ENCODE results near the gene PURB. TPM values are rescaled to one million over a fixed set of nuclear protein-coding genes. Genes with fewer than 3 reads are reported as not detected.

PURB gene
- total RNA-seq, 2 donors from 2014 or later = 18.0 to 31.5 TPM

- H3K4me3 ChIP-seq = no peak overlapping the region
- H3K27ac ChIP-seq = no peak overlapping the region
- DNase-seq (ENCODE audit: low spot score) (no peak), ATAC-seq (ENCODE audit: insufficient number of reproducible peaks, low FRiP score, low read depth) (no peak)
- no peaks in the 10 kb centered on the region for H3K36me3 ChIP-seq
- TF ChIP-seq CTCF (IDR thresholded peaks at IDR 0.05) = no peak
- H3K27me3 ChIP-seq (replicated peaks; ENCODE audit: insufficient read depth) = no peaks in the 10 kb centered on the region
- H3K9me3 ChIP-seq = no peaks in the 10 kb centered on the region
- H3K4me1 ChIP-seq (ENCODE audit: control insufficient read depth in 1 of 2, low read depth in 2 of 2) = no peaks in the 10 kb centered on the region
These were observed 14.1 kb upstream of the PURB start for GRCh38 chr7:44899443-44899842.

GRCh38 chr7:44898039-44898438 lies 12.7 kb upstream of the PURB start:
- no peaks in the 10 kb centered on the region for H3K9me3 ChIP-seq

GRCh38 chr7:44897309-44897708 lies 12.0 kb upstream of the PURB start:
- H3K9me3 ChIP-seq = no peaks in the 10 kb centered on the region
- ATAC-seq (ENCODE audit: insufficient number of reproducible peaks, low FRiP score, low read depth) = no peak
- H3K4me3 ChIP-seq = no peak overlapping the region
- TF ChIP-seq CTCF (IDR thresholded peaks at IDR 0.05) = no peak
- H3K36me3 ChIP-seq = no peaks in the 10 kb centered on the region
- H3K4me1 ChIP-seq (ENCODE audit: control insufficient read depth in 1 of 2, low read depth in 2 of 2) = no peaks in the 10 kb centered on the region
- no peak overlapping the region for H3K27ac ChIP-seq
- no peak for DNase-seq (ENCODE audit: low spot score)
- H3K27me3 ChIP-seq (replicated peaks; ENCODE audit: insufficient read depth) = no peaks in the 10 kb centered on the region

More at GRCh38 chr7:44898039-44898438, 12.7 kb upstream of the PURB start:
- no peak overlapping the region for H3K27ac ChIP-seq
- H3K36me3 ChIP-seq = no peaks in the 10 kb centered on the region
- no peak for TF ChIP-seq CTCF (IDR thresholded peaks at IDR 0.05)
- DNase-seq (ENCODE audit: low spot score) (no peak), ATAC-seq (ENCODE audit: insufficient number of reproducible peaks, low FRiP score, low read depth) (no peak)
- no peaks in the 10 kb centered on the region for H3K4me1 ChIP-seq (ENCODE audit: control insufficient read depth in 1 of 2, low read depth in 2 of 2)
- H3K4me3 ChIP-seq = no peak overlapping the region
- H3K27me3 ChIP-seq (replicated peaks; ENCODE audit: insufficient read depth) = no peaks in the 10 kb centered on the region

DNA sequence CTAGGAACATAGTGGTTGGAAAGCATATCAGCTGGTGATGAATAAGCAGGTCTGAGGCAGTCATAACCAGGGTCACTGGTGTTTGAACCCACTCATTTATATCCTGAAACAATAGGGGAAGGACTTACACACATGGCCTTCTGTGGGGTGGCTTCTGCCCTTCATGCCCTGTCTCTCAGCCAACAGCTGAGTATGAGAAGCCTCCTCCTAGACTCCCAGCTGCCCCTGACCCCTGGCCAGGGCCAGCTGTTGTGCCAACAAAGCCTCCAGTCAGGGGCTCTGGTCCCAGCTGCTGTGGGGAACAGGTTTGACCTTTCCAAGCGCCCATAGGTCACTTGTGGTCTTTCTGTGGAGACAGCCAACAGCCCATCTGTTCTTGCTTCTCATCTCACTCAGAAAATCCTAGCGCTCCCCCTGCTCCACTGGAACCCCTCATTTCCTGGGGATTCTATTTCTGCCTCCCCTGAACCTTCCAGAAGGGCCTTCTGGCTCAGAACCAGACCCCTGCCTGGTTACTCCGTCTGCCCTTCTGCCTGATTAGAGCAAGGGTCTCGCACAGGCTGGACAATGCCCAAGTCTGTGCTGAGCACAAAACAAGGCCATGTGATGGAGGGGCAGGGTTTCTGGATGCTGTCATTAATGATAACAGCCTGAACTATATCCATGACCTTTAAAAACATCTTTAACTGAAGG lies 9.7 kb upstream of the PURB start:
- Histone ChIP-seq H3K4me1 (ENCODE audit: control insufficient read depth in 1 of 2, low read depth in 2 of 2) (no peaks in the 10 kb centered on the region), H3K36me3 (no peaks in the 10 kb centered on the region), H3K4me3 (no peak overlapping the region), H3K27ac (no peak overlapping the region), H3K9me3 (no peaks in the 10 kb centered on the region), H3K27me3 (replicated peaks; ENCODE audit: insufficient read depth) (no peaks in the 10 kb centered on the region)
- no peak for TF ChIP-seq CTCF (IDR thresholded peaks at IDR 0.05)
- no peak for ATAC-seq (ENCODE audit: insufficient number of reproducible peaks, low FRiP score, low read depth)
- no peak for DNase-seq (ENCODE audit: low spot score)

DNA sequence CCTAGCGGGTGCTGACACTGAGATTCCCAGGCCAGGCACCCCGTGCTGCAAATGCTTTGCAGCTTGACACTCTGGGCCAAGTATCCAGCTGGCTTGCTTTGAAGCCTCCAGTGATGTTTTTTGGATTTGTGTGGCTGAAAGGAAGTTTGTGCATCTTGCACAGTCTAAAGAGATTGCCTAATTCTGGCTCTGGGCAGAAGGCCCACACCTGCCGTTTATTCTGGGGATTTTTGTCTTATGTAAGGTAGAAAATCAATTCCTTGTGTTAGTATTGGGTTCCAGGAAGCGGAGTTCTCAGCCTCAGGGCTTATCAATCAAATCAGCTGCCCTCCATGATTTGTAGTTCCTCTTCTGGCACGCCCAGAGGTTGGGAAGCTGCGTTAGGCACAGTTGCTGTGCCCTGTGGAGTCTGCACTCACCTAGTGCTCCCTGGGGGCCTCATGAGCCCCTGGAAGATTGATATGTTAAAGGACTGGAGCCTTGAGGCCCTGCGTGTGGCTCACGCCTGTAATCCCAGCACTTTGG lies 8.4 kb upstream of the PURB start:
- Histone ChIP-seq H3K27me3 (replicated peaks; ENCODE audit: insufficient read depth) (no peaks in the 10 kb centered on the region), H3K4me3 (no peak overlapping the region), H3K9me3 (no peaks in the 10 kb centered on the region), H3K36me3 (no peaks in the 10 kb centered on the region), H3K27ac (no peak overlapping the region), H3K4me1 (ENCODE audit: control insufficient read depth in 1 of 2, low read depth in 2 of 2) (no peaks in the 10 kb centered on the region)
- ATAC-seq (ENCODE audit: insufficient number of reproducible peaks, low FRiP score, low read depth) = no peak
- DNase-seq (ENCODE audit: low spot score) = no peak
- TF ChIP-seq CTCF (IDR thresholded peaks at IDR 0.05) = no peak
